Keratinocyte (primary cell): ENCODE results near the gene FBXO34.

Source experiments
- EZH2 ChIP-seq: IDR thresholded peaks from one replicate; pipeline ENCODE4 v1.6.1; 2012; ENCODE audit warnings: inconsistent platforms, mild to moderate bottlenecking, low read length, moderate library complexity
- TF ChIP-seq, protein P1 (sequence below), 3 experiments: IDR thresholded peaks in 1 of 3; conservative IDR thresholded peaks in 1 of 3; optimal IDR thresholded peaks in 1 of 3; 2 replicates in 2 of 3; 3 replicates in 1 of 3; pipeline versions ENCODE3 to v1.5.1; 2011; ENCODE audit warnings: low read length in 3 of 3, mild to moderate bottlenecking in 3 of 3, moderate library complexity in 2 of 3, control low read depth in 1 of 3, inconsistent platforms in 1 of 3; ENCODE audit not compliant: insufficient read depth in 2 of 3; ENCODE audit errors: extremely low read depth in 1 of 3

DNA sequence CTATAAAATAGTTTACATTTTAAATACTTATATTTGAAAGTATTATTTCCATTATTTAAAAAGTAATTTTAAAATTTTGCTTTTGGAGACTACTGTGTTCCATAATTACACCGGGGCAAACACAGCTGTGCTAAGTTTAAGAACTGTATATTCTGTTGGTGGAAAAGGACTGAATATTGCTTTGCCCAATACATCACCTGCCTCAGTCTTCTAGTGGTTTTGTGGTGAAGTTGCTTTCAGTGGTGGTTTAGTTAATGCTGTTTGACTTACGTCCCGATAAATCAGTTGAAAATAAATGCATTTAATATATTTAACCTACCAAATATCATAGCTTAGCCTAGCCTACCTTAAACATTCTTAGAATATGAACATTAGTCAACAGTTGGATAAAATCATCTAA, 23.4 kb downstream of the FBXO34 start:
- TF ChIP-seq EZH2 = no peak
- TF ChIP-seq, protein P1, sequence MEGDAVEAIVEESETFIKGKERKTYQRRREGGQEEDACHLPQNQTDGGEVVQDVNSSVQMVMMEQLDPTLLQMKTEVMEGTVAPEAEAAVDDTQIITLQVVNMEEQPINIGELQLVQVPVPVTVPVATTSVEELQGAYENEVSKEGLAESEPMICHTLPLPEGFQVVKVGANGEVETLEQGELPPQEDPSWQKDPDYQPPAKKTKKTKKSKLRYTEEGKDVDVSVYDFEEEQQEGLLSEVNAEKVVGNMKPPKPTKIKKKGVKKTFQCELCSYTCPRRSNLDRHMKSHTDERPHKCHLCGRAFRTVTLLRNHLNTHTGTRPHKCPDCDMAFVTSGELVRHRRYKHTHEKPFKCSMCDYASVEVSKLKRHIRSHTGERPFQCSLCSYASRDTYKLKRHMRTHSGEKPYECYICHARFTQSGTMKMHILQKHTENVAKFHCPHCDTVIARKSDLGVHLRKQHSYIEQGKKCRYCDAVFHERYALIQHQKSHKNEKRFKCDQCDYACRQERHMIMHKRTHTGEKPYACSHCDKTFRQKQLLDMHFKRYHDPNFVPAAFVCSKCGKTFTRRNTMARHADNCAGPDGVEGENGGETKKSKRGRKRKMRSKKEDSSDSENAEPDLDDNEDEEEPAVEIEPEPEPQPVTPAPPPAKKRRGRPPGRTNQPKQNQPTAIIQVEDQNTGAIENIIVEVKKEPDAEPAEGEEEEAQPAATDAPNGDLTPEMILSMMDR (optimal IDR thresholded peaks at IDR 0.05 in 1 of 3, IDR thresholded peaks at IDR 0.05 in 1 of 3, conservative IDR thresholded peaks at IDR 0.05 in 1 of 3; ENCODE audit: extremely low read depth in 1 of 3, insufficient read depth in 2 of 3, low read length in 3 of 3) = no peak
